MM.1S (cell line): ENCODE data around the gene TAB2.

Source experiments
- EZH2 ChIP-seq: fragments of 300-600 bp; sonication (generic); optimal IDR thresholded peaks from 2 replicates; pipeline ENCODE3; 2017; ENCODE audit warnings: low read depth, mild to moderate bottlenecking, antibody characterized with exemption, low read length, mixed read lengths
- EZH2phosphoT487 ChIP-seq: fragments of 300-600 bp; sonication (generic); IDR thresholded peaks from 2 replicates; pipeline ENCODE4 v1.6.1; 2018; ENCODE audit warnings: antibody characterized with exemption, low read length
- TF ChIP-seq, protein P1 (sequence below): fragments of 300-600 bp; sonication (generic); IDR thresholded peaks from 2 replicates; pipeline ENCODE4 v1.5.1; 2016; ENCODE audit warnings: antibody characterized with exemption, low read length, mixed read lengths

DNA sequence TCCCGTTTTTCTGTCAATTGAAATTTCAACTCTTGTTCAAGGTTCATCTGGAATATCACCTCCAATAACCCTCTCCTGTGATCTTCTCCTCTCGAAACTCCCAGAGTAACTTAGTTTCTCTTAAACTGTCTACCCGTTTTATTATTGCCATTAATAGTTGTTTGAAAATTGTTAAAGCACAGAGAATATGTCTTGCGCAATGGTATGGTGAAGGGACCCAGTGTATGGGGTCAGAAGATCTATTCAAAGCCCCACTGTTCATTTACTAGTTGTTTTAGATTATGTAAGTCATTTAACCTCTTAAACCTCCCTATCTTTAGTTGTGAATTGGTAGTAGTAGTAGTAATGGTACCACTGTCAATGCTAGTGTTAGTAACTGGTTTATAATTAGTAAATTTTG is 6.2 kb upstream of the TAB2 start:
- TF ChIP-seq, protein P1, sequence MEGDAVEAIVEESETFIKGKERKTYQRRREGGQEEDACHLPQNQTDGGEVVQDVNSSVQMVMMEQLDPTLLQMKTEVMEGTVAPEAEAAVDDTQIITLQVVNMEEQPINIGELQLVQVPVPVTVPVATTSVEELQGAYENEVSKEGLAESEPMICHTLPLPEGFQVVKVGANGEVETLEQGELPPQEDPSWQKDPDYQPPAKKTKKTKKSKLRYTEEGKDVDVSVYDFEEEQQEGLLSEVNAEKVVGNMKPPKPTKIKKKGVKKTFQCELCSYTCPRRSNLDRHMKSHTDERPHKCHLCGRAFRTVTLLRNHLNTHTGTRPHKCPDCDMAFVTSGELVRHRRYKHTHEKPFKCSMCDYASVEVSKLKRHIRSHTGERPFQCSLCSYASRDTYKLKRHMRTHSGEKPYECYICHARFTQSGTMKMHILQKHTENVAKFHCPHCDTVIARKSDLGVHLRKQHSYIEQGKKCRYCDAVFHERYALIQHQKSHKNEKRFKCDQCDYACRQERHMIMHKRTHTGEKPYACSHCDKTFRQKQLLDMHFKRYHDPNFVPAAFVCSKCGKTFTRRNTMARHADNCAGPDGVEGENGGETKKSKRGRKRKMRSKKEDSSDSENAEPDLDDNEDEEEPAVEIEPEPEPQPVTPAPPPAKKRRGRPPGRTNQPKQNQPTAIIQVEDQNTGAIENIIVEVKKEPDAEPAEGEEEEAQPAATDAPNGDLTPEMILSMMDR, result no peak
- TF ChIP-seq EZH2, result no peak
- no peak for TF ChIP-seq EZH2phosphoT487
